Left colon (tissue), 2 donors: ENCODE results near the gene KCNE3. TPM values are rescaled to one million over a fixed set of nuclear protein-coding genes. Genes with fewer than 3 reads are reported as not detected.

Source experiments
- ATAC-seq: fragments of 200-7000 bp; cut with Tn5 transposase; one replicate; pipeline ENCODE4 v1.9.1; 2020; ENCODE audit warnings: mild to moderate bottlenecking, moderate library complexity
- DNase-seq, 2 donors: peaks; one replicate each; pipeline ENCODE4 v3.0.0-alpha.2; 2020
- intact Hi-C, 2 donors: fragments of 100-400 bp; cut with DNase I in 1 of 2; cut with micrococcal nuclease in 1 of 2; formaldehyde crosslinking; loops; one replicate each; pipeline versions ENCODE4 v1.11.2 to v1.14.0; 2022; cut with DNase I, micrococcal nuclease
- total RNA-seq, 2 donors: library from RNA; stranded (reverse); fragmentation: NEBNext Ultra II Directional; extraction: Animal tissue kit (Norgen Biotek cat#: 25700); gene quantifications; one replicate each; pipeline ENCODE4 v1.2.1, GENCODE V29; 2021
- donor health status: DM: no; HTN: no; CAD: no.
- donor health status: DM: yes; HTN: yes; CAD: no.

The KCNE3 gene
- total RNA-seq, 2 donors from 2014 or later: 18.8 to 37.7 TPM

GRCh38 chr11:74412733-74413359 is 54.5 kb downstream of the KCNE3 start:
- intact Hi-C loops: no loop called here
- ATAC-seq: no peak
- DNase-seq: no peak

GRCh38 chr11:74412321-74412720 is 55.0 kb downstream of the KCNE3 start:
- DNase-seq: no peak
- no peak for ATAC-seq
- intact Hi-C loops: no loop called here

- DNase-seq: no peak
- intact Hi-C loops: no loop called here
- ATAC-seq: no peak
These were observed 57.7 kb downstream of the KCNE3 start for GRCh38 chr11:74409633-74410032.

Other genes starting within 250 kb of the KCNE3 start
- gene P4HA3, start 155.9 kb downstream of the KCNE3 start, total RNA-seq: under 1 TPM; 0.25 to 0.27 TPM
- 10 to 100 TPM in 1 of 2 donors, 1 to 10 TPM in 1; 9.9 to 14.3 TPM for gene PGM2L1, start 69.1 kb downstream of the KCNE3 start, total RNA-seq
- 1 to 10 TPM; 2.5 to 3.4 TPM for gene LIPT2, start 26.2 kb upstream of the KCNE3 start, total RNA-seq
- gene POLD3, start 125.0 kb upstream of the KCNE3 start, total RNA-seq: 10 to 100 TPM; 21.0 to 33.3 TPM